Peyer's patch (tissue), 4 donors: Measurements from ENCODE around the gene NFS1. TPM values are rescaled to one million over a fixed set of nuclear protein-coding genes. Genes with fewer than 3 reads are reported as not detected.
"Not testable (repeated sequence)": the region's sequence is repeated elsewhere in the genome, so short reads cannot be mapped to it uniquely, and the experiment has no call there.

Source experiments
- DNase-seq, 3 donors: peaks; one replicate each; pipeline ENCODE4 v3.0.0-alpha.2; 2017 to 2019
- H3K27ac ChIP-seq, 4 donors: fragments of 200-600 bp; sonication (generic); one replicate each; pipeline ENCODE4 v1.5.1; 2016 to 2019
- H3K27me3 ChIP-seq, 2 donors: fragments of 200-600 bp; sonication (generic); one replicate each; pipeline ENCODE4 v1.5.1; 2019
- H3K36me3 ChIP-seq, 3 donors: fragments of 200-600 bp; sonication (generic); one replicate each; pipeline ENCODE4 v1.5.1; 2016 to 2019
- H3K4me1 ChIP-seq, 4 donors: fragments of 200-600 bp; sonication (generic); one replicate each; pipeline ENCODE4 v1.5.1; 2016 to 2019
- H3K4me3 ChIP-seq, 4 donors: fragments of 200-600 bp; sonication (generic); 1 replicate in 3 of 4; 2 replicates in 1 of 4; pipeline ENCODE4 v1.5.1; 2016 to 2019; ENCODE audit warnings: mild to moderate bottlenecking in 1 of 4
- H3K9me3 ChIP-seq, 4 donors: fragments of 200-600 bp; sonication (generic); one replicate each; pipeline ENCODE4 v1.5.1; 2016 to 2019; ENCODE audit warnings: mild to moderate bottlenecking in 1 of 4
- CTCF ChIP-seq, 6 experiments: fragments of 450-650 bp in 4 of 6; fragments of 200-600 bp in 2 of 6; sonication (generic) in 1 of 6; IDR thresholded peaks; one replicate each; pipeline ENCODE4 v1.5.1; 2017 to 2019; ENCODE audit warnings: antibody characterized with exemption in 6 of 6, mild to moderate bottlenecking in 3 of 6, moderate library complexity in 1 of 6
- POLR2A ChIP-seq, 2 donors: fragments of 450-650 bp; IDR thresholded peaks; one replicate each; pipeline ENCODE4 v1.5.1; 2017; ENCODE audit warnings: antibody characterized with exemption in 2 of 2, mild to moderate bottlenecking in 2 of 2, moderate library complexity in 2 of 2
- total RNA-seq, 4 donors: library from RNA; depleted of rRNA; stranded (reverse); fragments of >200 nt; gene quantifications; one replicate each; pipeline ENCODE4 v1.1.0, GENCODE V29; 2016

Gene NFS1
- total RNA-seq, 4 donors from 2014 or later: 29.2 to 62.2 (median 41.4) TPM

GRCh38 chr20:35719717-35720116 is 20.6 kb upstream of the NFS1 start:
- DNase-seq: no peak
- TF ChIP-seq POLR2A (IDR thresholded peaks at IDR 0.05) (no peak), CTCF (IDR thresholded peaks at IDR 0.05) (no peak)
- Histone ChIP-seq H3K27ac (no peak overlapping the region), H3K36me3 (peaks cover 0 to 96% (median 9%) of the 10 kb centered on the region in 3 donors), H3K27me3 (no peaks in the 10 kb centered on the region), H3K9me3 (no peaks in the 10 kb centered on the region), H3K4me3 (no peak overlapping the region), H3K4me1 (no peaks in the 10 kb centered on the region)

GRCh38 chr20:35718972-35719635 is 20.0 kb upstream of the NFS1 start:
- Histone ChIP-seq H3K36me3 (peaks cover 0 to 96% (median 8%) of the 10 kb centered on the region in 3 donors), H3K9me3 (no peaks in the 10 kb centered on the region), H3K4me3 (no peak overlapping the region), H3K4me1 (no peaks in the 10 kb centered on the region), H3K27me3 (no peaks in the 10 kb centered on the region), H3K27ac (no peak overlapping the region)
- TF ChIP-seq CTCF (IDR thresholded peaks at IDR 0.05): no peak
- no peak for TF ChIP-seq POLR2A (IDR thresholded peaks at IDR 0.05)
- DNase-seq: no peak

DNA sequence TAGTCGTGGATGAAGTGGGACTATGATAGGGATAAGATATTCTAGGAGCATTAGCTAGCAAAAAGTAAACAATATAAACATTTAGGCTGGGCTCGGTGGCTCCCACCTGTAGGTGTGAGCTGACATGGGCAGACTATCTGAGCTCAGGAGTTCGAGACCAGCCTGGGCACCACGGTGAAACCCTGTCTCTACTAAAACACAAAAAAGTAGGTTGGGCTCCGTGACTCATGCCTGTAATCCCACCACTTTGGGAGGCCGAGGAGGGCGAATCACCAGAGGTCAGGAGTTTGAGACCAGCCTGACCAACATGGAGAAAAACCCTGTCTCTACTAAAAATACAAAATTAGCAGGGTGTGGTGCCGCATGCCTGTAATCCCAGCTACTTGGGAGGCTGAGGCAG is 19.2 kb upstream of the NFS1 start:
- H3K36me3 ChIP-seq: peaks cover 0 to 96% (median under 1%) of the 10 kb centered on the region in 3 donors
- H3K27me3 ChIP-seq, DNase-seq, H3K4me1 ChIP-seq, H3K9me3 ChIP-seq, H3K27ac ChIP-seq, H3K4me3 ChIP-seq: not testable (repeated sequence)

DNA sequence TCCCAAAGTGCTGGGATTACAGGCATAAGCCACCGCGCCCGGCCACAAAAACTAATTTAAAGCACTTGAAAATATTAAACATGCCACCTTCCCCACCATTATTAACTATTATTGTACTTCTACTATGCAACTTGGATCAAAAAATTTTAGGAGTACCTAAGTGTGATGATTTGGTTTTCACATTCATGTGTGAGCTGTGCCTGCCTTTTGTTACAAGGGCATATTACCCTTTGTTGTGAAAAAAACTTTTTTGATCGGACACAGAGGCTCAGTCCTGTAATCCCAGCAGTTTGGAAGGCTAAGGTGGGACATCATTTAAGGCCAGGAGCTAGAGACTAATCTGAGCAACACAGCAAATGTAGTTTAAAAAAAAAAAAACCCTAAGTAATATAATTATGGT is 17.2 kb upstream of the NFS1 start:
- no peak for DNase-seq
- Histone ChIP-seq H3K4me3 (no peak overlapping the region), H3K9me3 (no peaks in the 10 kb centered on the region), H3K4me1 (no peaks in the 10 kb centered on the region), H3K36me3 (peaks cover 0 to 98% (median 0%) of the 10 kb centered on the region in 3 donors), H3K27ac (no peak overlapping the region), H3K27me3 (no peaks in the 10 kb centered on the region)
- TF ChIP-seq POLR2A (IDR thresholded peaks at IDR 0.05): no peak
- no peak for TF ChIP-seq CTCF (IDR thresholded peaks at IDR 0.05)

DNA sequence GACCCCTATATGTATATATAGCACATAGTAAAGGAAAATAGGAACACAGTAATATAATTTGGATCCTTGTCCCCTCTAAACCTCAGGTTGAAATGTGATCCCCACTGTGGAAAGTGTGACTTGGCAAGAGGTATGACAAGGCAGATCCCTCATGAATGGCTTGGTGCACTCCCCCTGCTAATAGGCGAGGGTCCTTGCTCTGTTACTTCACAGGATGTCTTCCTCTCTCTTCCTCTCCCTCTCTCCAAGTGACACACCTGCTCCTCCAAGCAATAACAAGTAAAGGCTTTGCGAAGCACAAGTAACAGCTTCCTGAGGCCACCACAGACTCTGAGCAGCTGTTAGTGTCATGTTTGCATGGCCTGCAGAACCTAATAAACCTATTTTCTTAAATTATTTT is 16.5 kb upstream of the NFS1 start:
- Histone ChIP-seq H3K36me3 (peaks cover 0 to 98% (median 0%) of the 10 kb centered on the region in 3 donors), H3K27ac (no peak overlapping the region), H3K4me3 (no peak overlapping the region), H3K9me3 (no peaks in the 10 kb centered on the region), H3K4me1 (no peaks in the 10 kb centered on the region), H3K27me3 (no peaks in the 10 kb centered on the region)
- TF ChIP-seq POLR2A (IDR thresholded peaks at IDR 0.05): no peak
- no peak for TF ChIP-seq CTCF (IDR thresholded peaks at IDR 0.05)
- DNase-seq: no peak

GRCh38 chr20:35714127-35714526 is 15.0 kb upstream of the NFS1 start:
- Histone ChIP-seq H3K36me3 (peaks cover 0 to 98% (median 0%) of the 10 kb centered on the region in 3 donors), H3K27me3 (no peaks in the 10 kb centered on the region), H3K4me1 (no peaks in the 10 kb centered on the region), H3K9me3 (no peaks in the 10 kb centered on the region), H3K4me3 (no peak overlapping the region), H3K27ac (no peak overlapping the region)
- no peak for DNase-seq
- TF ChIP-seq POLR2A (IDR thresholded peaks at IDR 0.05) (no peak), CTCF (IDR thresholded peaks at IDR 0.05) (no peak)

GRCh38 chr20:35713120-35713519 is 14.0 kb upstream of the NFS1 start:
- DNase-seq, H3K27ac ChIP-seq, H3K27me3 ChIP-seq, H3K4me1 ChIP-seq, H3K9me3 ChIP-seq, H3K4me3 ChIP-seq: not testable (repeated sequence)
- peaks cover 0 to 99% (median 0%) of the 10 kb centered on the region in 3 donors for H3K36me3 ChIP-seq
